ENCODE measurements around the gene LARP4B.
A peak's percentile ranks its signal among the peaks of the same experiment; 100 is the strongest.

Gene LARP4B

GRCh38 chr10:878895-879294 is 52.6 kb downstream of the LARP4B start:
- peaks cover 90% of the 10 kb centered on the region for H3K36me3 Mint-ChIP-seq (ENCODE audit: low read depth)
- H3K27me3 Mint-ChIP-seq: no peaks in the 10 kb centered on the region
- peaks cover 12% of the 10 kb centered on the region for H3K4me1 Mint-ChIP-seq (ENCODE audit: low read depth)
- H3K9me3 Mint-ChIP-seq: no peaks in the 10 kb centered on the region
- no peak for DNase-seq
- H3K27ac Mint-ChIP-seq: no peak overlapping the region
- no peak overlapping the region for H3K4me3 Mint-ChIP-seq

GRCh38 chr10:878333-878759 is 53.2 kb downstream of the LARP4B start:
- Mint-ChIP-seq H3K36me3 (ENCODE audit: low read depth) (peaks cover 93% of the 10 kb centered on the region), H3K9me3 (no peaks in the 10 kb centered on the region), H3K27ac (no peak overlapping the region), H3K4me1 (ENCODE audit: low read depth) (peaks cover 12% of the 10 kb centered on the region), H3K27me3 (no peaks in the 10 kb centered on the region), H3K4me3 (no peak overlapping the region)
- no peak for DNase-seq

- peaks cover 96% of the 10 kb centered on the region for H3K36me3 Mint-ChIP-seq (ENCODE audit: low read depth)
- H3K27ac Mint-ChIP-seq: no peak overlapping the region
- no peak overlapping the region for H3K4me3 Mint-ChIP-seq
- H3K27me3 Mint-ChIP-seq: no peaks in the 10 kb centered on the region
- DNase-seq: no peak
- H3K4me1 Mint-ChIP-seq (ENCODE audit: low read depth): peaks cover 23% of the 10 kb centered on the region
- H3K9me3 Mint-ChIP-seq: no peaks in the 10 kb centered on the region
Measured at GRCh38 chr10:876438-876837, 55.1 kb downstream of the LARP4B start.

GRCh38 chr10:873020-873419 is 58.5 kb downstream of the LARP4B start:
- H3K4me1 Mint-ChIP-seq (ENCODE audit: low read depth): peaks cover 42% of the 10 kb centered on the region
- no peaks in the 10 kb centered on the region for H3K27me3 Mint-ChIP-seq
- DNase-seq: no peak
- H3K4me3 Mint-ChIP-seq: no peak overlapping the region
- peak overlapping the region; percentile 47 for H3K27ac Mint-ChIP-seq
- no peaks in the 10 kb centered on the region for H3K9me3 Mint-ChIP-seq
- H3K36me3 Mint-ChIP-seq (ENCODE audit: low read depth): peaks cover 89% of the 10 kb centered on the region

- peaks cover 41% of the 10 kb centered on the region for H3K4me1 Mint-ChIP-seq (ENCODE audit: low read depth)
- peak overlapping the region; percentile 52 for H3K27ac Mint-ChIP-seq
- no peaks in the 10 kb centered on the region for H3K9me3 Mint-ChIP-seq
- peaks cover 87% of the 10 kb centered on the region for H3K36me3 Mint-ChIP-seq (ENCODE audit: low read depth)
- no peaks in the 10 kb centered on the region for H3K27me3 Mint-ChIP-seq
- no peak for DNase-seq
- no peak overlapping the region for H3K4me3 Mint-ChIP-seq
Measured at GRCh38 chr10:871951-872403, 59.5 kb downstream of the LARP4B start.

GRCh38 chr10:870564-871166 is 60.8 kb downstream of the LARP4B start:
- Mint-ChIP-seq H3K27me3 (no peaks in the 10 kb centered on the region), H3K9me3 (no peaks in the 10 kb centered on the region), H3K4me3 (no peak overlapping the region), H3K27ac (peak overlapping the region; percentile 46), H3K36me3 (ENCODE audit: low read depth) (peaks cover 85% of the 10 kb centered on the region), H3K4me1 (ENCODE audit: low read depth) (peaks cover 45% of the 10 kb centered on the region)
- DNase-seq: no peak

GRCh38 chr10:869171-869570 is 62.3 kb downstream of the LARP4B start:
- no peak for DNase-seq
- no peaks in the 10 kb centered on the region for H3K9me3 Mint-ChIP-seq
- peaks cover 87% of the 10 kb centered on the region for H3K36me3 Mint-ChIP-seq (ENCODE audit: low read depth)
- no peak overlapping the region for H3K27ac Mint-ChIP-seq
- H3K4me3 Mint-ChIP-seq: no peak overlapping the region
- peaks cover 43% of the 10 kb centered on the region for H3K4me1 Mint-ChIP-seq (ENCODE audit: low read depth)
- H3K27me3 Mint-ChIP-seq: no peaks in the 10 kb centered on the region

GRCh38 chr10:867807-868206 is 63.7 kb downstream of the LARP4B start:
- Mint-ChIP-seq H3K4me3 (no peak overlapping the region), H3K9me3 (no peaks in the 10 kb centered on the region), H3K27ac (no peak overlapping the region), H3K36me3 (ENCODE audit: low read depth) (peaks cover 87% of the 10 kb centered on the region), H3K27me3 (no peaks in the 10 kb centered on the region), H3K4me1 (ENCODE audit: low read depth) (peaks cover 43% of the 10 kb centered on the region)
- DNase-seq: no peak

GRCh38 chr10:866577-866941 is 64.9 kb downstream of the LARP4B start:
- Mint-ChIP-seq H3K4me3 (no peak overlapping the region), H3K27me3 (no peaks in the 10 kb centered on the region), H3K27ac (no peak overlapping the region), H3K9me3 (no peaks in the 10 kb centered on the region), H3K4me1 (ENCODE audit: low read depth) (peaks cover 33% of the 10 kb centered on the region), H3K36me3 (ENCODE audit: low read depth) (peaks cover 87% of the 10 kb centered on the region)
- DNase-seq: no peak

- Mint-ChIP-seq H3K27me3 (no peaks in the 10 kb centered on the region), H3K4me1 (ENCODE audit: low read depth) (peaks cover 28% of the 10 kb centered on the region), H3K27ac (peak overlapping the region; percentile 64), H3K9me3 (no peaks in the 10 kb centered on the region), H3K36me3 (ENCODE audit: low read depth) (peaks cover 87% of the 10 kb centered on the region), H3K4me3 (no peak overlapping the region)
- no peak for DNase-seq
Measured at GRCh38 chr10:865924-866576, 65.5 kb downstream of the LARP4B start.

GRCh38 chr10:865257-865656 is 66.2 kb downstream of the LARP4B start:
- Mint-ChIP-seq H3K4me3 (no peak overlapping the region), H3K27ac (peak overlapping the region; percentile 10)

GRCh38 chr10:860519-860918 is 71.0 kb downstream of the LARP4B start:
- Mint-ChIP-seq H3K36me3 (ENCODE audit: low read depth) (peaks cover 100% of the 10 kb centered on the region), H3K4me1 (ENCODE audit: low read depth) (peaks cover 28% of the 10 kb centered on the region), H3K27ac (no peak overlapping the region), H3K27me3 (no peaks in the 10 kb centered on the region), H3K9me3 (no peaks in the 10 kb centered on the region), H3K4me3 (no peak overlapping the region)
- DNase-seq: no peak

More at GRCh38 chr10:865257-865656, 66.2 kb downstream of the LARP4B start:
- no peaks in the 10 kb centered on the region for H3K27me3 Mint-ChIP-seq
- DNase-seq: no peak
- no peaks in the 10 kb centered on the region for H3K9me3 Mint-ChIP-seq
- peaks cover 20% of the 10 kb centered on the region for H3K4me1 Mint-ChIP-seq (ENCODE audit: low read depth)
- H3K36me3 Mint-ChIP-seq (ENCODE audit: low read depth): peaks cover 87% of the 10 kb centered on the region

- no peak for DNase-seq
- Mint-ChIP-seq H3K27ac (peak overlapping the region; percentile 59), H3K9me3 (no peaks in the 10 kb centered on the region), H3K4me1 (ENCODE audit: low read depth) (peaks cover 50% of the 10 kb centered on the region), H3K36me3 (ENCODE audit: low read depth) (peaks cover 100% of the 10 kb centered on the region), H3K27me3 (no peaks in the 10 kb centered on the region), H3K4me3 (no peak overlapping the region)
Measured at GRCh38 chr10:856416-857157, 74.9 kb downstream of the LARP4B start.

- Mint-ChIP-seq H3K9me3 (peaks cover 5% of the 10 kb centered on the region), H3K4me1 (ENCODE audit: low read depth) (peaks cover 56% of the 10 kb centered on the region), H3K4me3 (no peak overlapping the region), H3K27ac (no peak overlapping the region), H3K27me3 (no peaks in the 10 kb centered on the region), H3K36me3 (ENCODE audit: low read depth) (peaks cover 100% of the 10 kb centered on the region)
- DNase-seq: no peak
Measured at GRCh38 chr10:855671-856070, 75.8 kb downstream of the LARP4B start.

- no peak for DNase-seq
- no peaks in the 10 kb centered on the region for H3K27me3 Mint-ChIP-seq
- H3K9me3 Mint-ChIP-seq: peaks cover 9% of the 10 kb centered on the region
- H3K4me3 Mint-ChIP-seq: no peak overlapping the region
- peaks cover 56% of the 10 kb centered on the region for H3K4me1 Mint-ChIP-seq (ENCODE audit: low read depth)
- no peak overlapping the region for H3K27ac Mint-ChIP-seq
- H3K36me3 Mint-ChIP-seq (ENCODE audit: low read depth): peaks cover 100% of the 10 kb centered on the region
Measured at GRCh38 chr10:855079-855478, 76.4 kb downstream of the LARP4B start.

All from activated T-cell treated with anti-CD3 and anti-CD28 coated beads, Interleukin-2, amount 50 U/mL, for 24 hours (primary cell).